Mucosa of stomach (tissue), 1 donor: Measurements from ENCODE around the gene CD1B.
"Not testable (repeated sequence)": the region's sequence is repeated elsewhere in the genome, so short reads cannot be mapped to it uniquely, and the experiment has no call there.

ENCODE experiments used
- H3K27me3 ChIP-seq: one replicate; pipeline ENCODE4 v1.7.0; 2013; ENCODE audit warnings: mild to moderate bottlenecking, low read length; ENCODE audit not compliant: control insufficient read depth, insufficient read depth
- H3K36me3 ChIP-seq: one replicate; pipeline ENCODE4 v1.7.0; 2013; ENCODE audit warnings: low read length; ENCODE audit not compliant: control insufficient read depth, insufficient read depth
- H3K4me1 ChIP-seq: one replicate; pipeline ENCODE4 v1.7.0; 2013; ENCODE audit warnings: mild to moderate bottlenecking, low read length; ENCODE audit not compliant: control insufficient read depth, insufficient read depth
- H3K4me3 ChIP-seq: one replicate; pipeline ENCODE4 v1.7.0; 2013; ENCODE audit warnings: low read length
- H3K9ac ChIP-seq: one replicate; pipeline ENCODE4 v1.7.0; 2013; ENCODE audit warnings: mild to moderate bottlenecking, low read length, moderate library complexity
- H3K9me3 ChIP-seq: one replicate; pipeline ENCODE4 v1.7.0; 2013; ENCODE audit warnings: mild to moderate bottlenecking, low read length, moderate library complexity; ENCODE audit not compliant: control insufficient read depth
- donor health status: Pancreatic carcinoma.

Gene CD1B

DNA sequence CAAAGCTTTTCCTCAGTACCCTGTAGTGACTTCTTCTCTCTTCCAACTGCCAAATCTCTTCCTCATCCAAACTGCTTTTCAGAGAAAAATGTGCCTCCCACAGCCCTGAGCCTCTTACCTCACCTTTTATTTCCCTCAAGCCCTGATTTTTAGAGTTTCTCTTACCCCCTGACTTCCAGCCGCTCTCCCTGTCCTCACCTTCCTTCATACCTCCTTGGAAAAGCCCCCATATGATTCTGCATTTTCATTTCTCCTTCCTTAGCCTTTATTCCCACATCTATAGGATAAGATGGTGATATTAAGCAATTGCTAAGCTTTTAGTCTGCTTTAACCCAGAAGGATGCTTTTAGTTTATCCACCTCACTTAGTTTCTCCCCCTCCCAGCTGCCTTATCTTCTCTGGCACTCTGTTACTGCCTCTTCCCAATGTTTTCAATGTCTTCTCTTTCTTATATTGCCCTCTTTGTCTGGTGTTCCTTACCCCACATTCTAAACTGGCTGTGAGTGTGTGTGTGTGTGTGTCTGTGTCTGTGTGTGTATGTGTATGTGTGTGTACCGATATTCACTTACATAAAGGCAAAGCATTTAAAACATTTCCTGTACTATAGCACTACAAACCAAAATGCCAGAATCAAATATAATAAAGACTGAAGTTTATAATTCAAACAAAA, at the start of gene CD1B:
TSS of gene CD1B (minus strand) at position 51 of the 670 bp plus-strand sequence. CDS start 108 bp downstream, outside the sequence.
- H3K9ac ChIP-seq, result no peak within 1 kb of the TSS
- H3K27me3 ChIP-seq, result no peaks in the 10 kb centered on the region
- no peaks in the 10 kb centered on the region for H3K36me3 ChIP-seq
- no peaks in the 10 kb centered on the region for H3K9me3 ChIP-seq
- no peaks in the 10 kb centered on the region for H3K4me1 ChIP-seq
- no peak within 1 kb of the TSS for H3K4me3 ChIP-seq

DNA sequence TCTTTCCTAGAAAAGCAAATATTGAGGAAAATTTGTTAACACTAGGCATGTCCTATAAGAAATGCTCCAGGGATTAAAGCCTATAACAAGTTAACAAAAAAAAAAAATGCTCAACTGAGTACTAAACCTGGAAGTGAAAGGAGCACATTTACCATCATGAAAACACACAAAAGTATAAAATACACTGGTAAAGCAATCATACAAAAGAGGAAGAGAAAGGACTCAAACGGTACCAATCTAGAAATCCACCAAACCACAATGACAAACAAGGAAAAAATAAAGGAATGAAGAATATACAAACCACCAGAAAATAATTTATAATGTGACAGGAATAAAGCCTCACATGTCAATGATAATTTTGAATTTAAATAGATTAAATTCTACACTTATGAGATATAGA, 43.5 kb upstream of the CD1B start:
- Histone ChIP-seq H3K4me3 (no peak overlapping the region), H3K4me1 (no peaks in the 10 kb centered on the region), H3K27me3 (no peaks in the 10 kb centered on the region), H3K9me3 (no peaks in the 10 kb centered on the region), H3K9ac (no peak overlapping the region), H3K36me3 (no peaks in the 10 kb centered on the region)

GRCh38 chr1:158374101-158374500, 42.8 kb upstream of the CD1B start:
- not testable (repeated sequence) for H3K36me3 ChIP-seq, H3K9me3 ChIP-seq, H3K27me3 ChIP-seq, H3K4me1 ChIP-seq, H3K9ac ChIP-seq, H3K4me3 ChIP-seq

- Histone ChIP-seq H3K27me3 (no peaks in the 10 kb centered on the region), H3K36me3 (no peaks in the 10 kb centered on the region), H3K4me3 (no peak overlapping the region)
These were observed 40.0 kb upstream of the CD1B start for GRCh38 chr1:158371188-158371953.

GRCh38 chr1:158366783-158367182, 35.5 kb upstream of the CD1B start:
- Histone ChIP-seq H3K36me3 (no peaks in the 10 kb centered on the region), H3K9me3 (no peaks in the 10 kb centered on the region), H3K4me1 (no peaks in the 10 kb centered on the region), H3K9ac (no peak overlapping the region), H3K4me3 (no peak overlapping the region), H3K27me3 (no peaks in the 10 kb centered on the region)

More at GRCh38 chr1:158371188-158371953, 40.0 kb upstream of the CD1B start:
- H3K4me1 ChIP-seq, result no peaks in the 10 kb centered on the region
- H3K9ac ChIP-seq, result no peak overlapping the region
- H3K9me3 ChIP-seq, result no peaks in the 10 kb centered on the region

DNA sequence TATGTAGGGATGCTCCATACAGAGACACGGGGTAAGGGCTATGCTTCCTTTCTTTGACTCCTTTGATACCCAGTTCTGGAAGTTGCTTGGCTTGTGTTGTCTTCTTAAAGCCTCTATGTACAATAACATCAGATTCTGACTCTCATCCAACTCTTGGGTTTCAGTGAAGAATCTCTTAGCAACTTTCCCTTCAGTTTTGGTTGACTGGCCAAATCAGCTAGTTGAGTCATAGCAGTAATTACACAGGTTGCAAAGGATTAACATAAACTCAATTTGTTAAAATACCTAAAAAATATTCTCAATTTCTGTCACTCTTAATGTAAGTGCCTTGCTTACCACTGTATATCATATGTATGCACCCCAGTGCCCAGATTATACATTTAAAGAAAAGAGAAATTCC, 31.6 kb upstream of the CD1B start:
- H3K4me3 ChIP-seq, result no peak overlapping the region
- no peaks in the 10 kb centered on the region for H3K9me3 ChIP-seq
- H3K36me3 ChIP-seq, result no peaks in the 10 kb centered on the region
- no peaks in the 10 kb centered on the region for H3K4me1 ChIP-seq
- H3K27me3 ChIP-seq, result no peaks in the 10 kb centered on the region
- H3K9ac ChIP-seq, result no peak overlapping the region

- no peak overlapping the region for H3K4me3 ChIP-seq
- no peaks in the 10 kb centered on the region for H3K4me1 ChIP-seq
- no peaks in the 10 kb centered on the region for H3K9me3 ChIP-seq
- no peaks in the 10 kb centered on the region for H3K36me3 ChIP-seq
- H3K27me3 ChIP-seq, result no peaks in the 10 kb centered on the region
- no peak overlapping the region for H3K9ac ChIP-seq
These were observed 31.2 kb upstream of the CD1B start for GRCh38 chr1:158362482-158362881.

DNA sequence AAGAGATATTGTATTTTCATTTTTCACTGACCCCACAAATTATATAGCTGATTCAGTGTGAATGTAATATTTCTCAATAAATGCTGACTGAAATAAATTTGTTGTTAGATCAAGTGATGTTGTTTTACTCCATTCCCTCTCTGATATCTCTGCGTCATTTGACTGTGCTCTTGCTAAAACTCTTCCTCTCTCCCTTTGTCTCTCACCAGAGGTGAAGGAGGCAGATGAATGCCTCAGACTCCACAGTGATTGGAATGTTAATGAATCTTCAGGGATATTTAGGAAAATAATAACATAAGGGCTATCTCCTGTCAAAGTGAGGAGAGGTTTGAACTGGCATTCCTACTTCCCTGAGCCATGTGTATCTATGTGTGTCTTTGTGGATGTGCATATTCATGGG, 26.1 kb upstream of the CD1B start:
- no peak overlapping the region for H3K4me3 ChIP-seq
- no peak overlapping the region for H3K9ac ChIP-seq
- H3K27me3 ChIP-seq, result no peaks in the 10 kb centered on the region
- no peaks in the 10 kb centered on the region for H3K36me3 ChIP-seq
- H3K9me3 ChIP-seq, result no peaks in the 10 kb centered on the region
- no peaks in the 10 kb centered on the region for H3K4me1 ChIP-seq

GRCh38 chr1:158356616-158357015, 25.3 kb upstream of the CD1B start:
- no peaks in the 10 kb centered on the region for H3K27me3 ChIP-seq
- H3K36me3 ChIP-seq, result no peaks in the 10 kb centered on the region

GRCh38 chr1:158355773-158356285, 24.5 kb upstream of the CD1B start:
- no peaks in the 10 kb centered on the region for H3K36me3 ChIP-seq

More at GRCh38 chr1:158356616-158357015, 25.3 kb upstream of the CD1B start:
- Histone ChIP-seq H3K9ac (no peak overlapping the region), H3K9me3 (no peaks in the 10 kb centered on the region), H3K4me1 (no peaks in the 10 kb centered on the region), H3K4me3 (no peak overlapping the region)

DNA sequence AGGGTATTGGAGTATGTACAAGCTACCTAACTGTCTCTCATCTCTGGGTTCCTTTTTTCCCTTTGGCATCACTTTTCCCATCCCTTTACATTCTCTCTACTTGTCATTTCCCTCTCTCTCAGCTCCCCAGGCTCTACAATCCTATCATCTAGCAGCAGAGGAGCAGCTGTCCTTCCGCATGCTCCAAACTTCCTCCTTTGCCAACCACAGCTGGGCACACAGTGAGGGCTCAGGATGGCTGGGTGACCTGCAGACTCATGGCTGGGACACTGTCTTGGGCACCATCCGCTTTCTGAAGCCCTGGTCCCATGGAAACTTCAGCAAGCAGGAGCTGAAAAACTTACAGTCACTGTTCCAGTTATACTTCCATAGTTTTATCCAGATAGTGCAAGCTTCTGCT, 22.9 kb upstream of the CD1B start:
- Histone ChIP-seq H3K36me3 (no peaks in the 10 kb centered on the region), H3K9me3 (no peaks in the 10 kb centered on the region), H3K4me1 (no peaks in the 10 kb centered on the region), H3K9ac (no peak overlapping the region), H3K27me3 (no peaks in the 10 kb centered on the region), H3K4me3 (no peak overlapping the region)

More at GRCh38 chr1:158355773-158356285, 24.5 kb upstream of the CD1B start:
- Histone ChIP-seq H3K9ac (no peak overlapping the region), H3K9me3 (no peaks in the 10 kb centered on the region), H3K4me1 (no peaks in the 10 kb centered on the region), H3K4me3 (no peak overlapping the region), H3K27me3 (no peaks in the 10 kb centered on the region)

GRCh38 chr1:158353303-158354075, 22.2 kb upstream of the CD1B start, which contains the start of gene CD1E:
Gene CD1E (plus strand): TSS chr1:158353894. CDS start chr1:158353989, 95 bp downstream.
- Histone ChIP-seq H3K36me3 (no peaks in the 10 kb centered on the region), H3K4me3 (no peak within 1 kb of the TSS), H3K27me3 (no peaks in the 10 kb centered on the region), H3K9me3 (no peaks in the 10 kb centered on the region), H3K9ac (no peak within 1 kb of the TSS), H3K4me1 (no peaks in the 10 kb centered on the region)
